Amygdala (tissue), 56 donors: ENCODE measurements around the gene BMP15.

Source experiments
- DNase-seq, 56 donors: peaks; one replicate each; lab custom pipeline; 2025; lab: John Stamatoyannopoulos, UW

BMP15 gene

DNA sequence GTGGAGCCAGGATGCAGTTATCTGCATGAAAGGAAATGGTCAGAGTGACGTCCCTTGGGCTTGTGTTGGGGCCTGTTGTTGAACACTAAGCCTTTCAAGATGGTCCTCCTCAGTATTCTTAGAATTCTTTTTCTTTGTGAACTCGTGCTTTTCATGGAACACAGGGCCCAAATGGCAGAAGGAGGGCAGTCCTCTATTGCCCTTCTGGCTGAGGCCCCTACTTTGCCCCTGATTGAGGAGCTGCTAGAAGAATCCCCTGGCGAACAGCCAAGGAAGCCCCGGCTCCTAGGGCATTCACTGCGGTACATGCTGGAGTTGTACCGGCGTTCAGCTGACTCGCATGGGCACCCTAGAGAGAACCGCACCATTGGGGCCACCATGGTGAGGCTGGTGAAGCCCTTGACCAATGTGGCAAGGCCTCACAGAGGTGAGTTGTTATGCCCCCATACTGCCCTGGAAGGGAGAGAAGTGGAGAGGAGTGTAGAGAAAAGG lies at the start of gene BMP15:
TSS of gene BMP15 (plus strand) at position 51 of the 492 bp plus-strand sequence. CDS start at position 100, 49 bp downstream.
- DNase-seq: no peak

GRCh38 chrX:50863471-50863870 lies 47.1 kb upstream of the BMP15 start:
- no peak for DNase-seq

GRCh38 chrX:50865311-50865710 lies 45.2 kb upstream of the BMP15 start:
- DNase-seq: no peak

DNA sequence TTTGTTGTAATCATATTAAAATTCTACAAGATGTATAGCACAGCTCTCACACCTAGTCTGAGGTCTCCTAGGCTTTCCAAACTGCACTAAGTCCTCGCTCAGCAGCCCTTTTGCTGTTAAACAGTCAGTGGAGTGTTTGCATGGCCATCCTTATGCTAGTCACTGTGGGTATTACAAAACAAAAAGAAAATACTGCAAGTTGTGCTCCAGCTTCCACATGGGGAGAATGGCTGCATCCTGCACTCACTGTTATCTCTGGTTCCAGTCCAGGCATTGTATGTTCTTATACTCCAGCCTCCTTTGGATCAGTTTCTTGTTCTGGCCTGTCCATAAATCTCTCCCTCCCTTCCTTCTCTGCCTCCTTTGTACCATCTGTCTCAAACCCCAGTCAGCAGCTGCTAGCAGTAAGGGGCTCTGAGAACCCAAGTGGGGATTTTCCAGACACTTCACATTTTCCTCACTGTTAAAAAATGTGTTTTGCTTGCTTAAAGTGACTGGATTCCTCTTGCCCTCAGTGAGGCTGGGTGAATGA lies 38.5 kb upstream of the BMP15 start:
- DNase-seq: no peak

DNA sequence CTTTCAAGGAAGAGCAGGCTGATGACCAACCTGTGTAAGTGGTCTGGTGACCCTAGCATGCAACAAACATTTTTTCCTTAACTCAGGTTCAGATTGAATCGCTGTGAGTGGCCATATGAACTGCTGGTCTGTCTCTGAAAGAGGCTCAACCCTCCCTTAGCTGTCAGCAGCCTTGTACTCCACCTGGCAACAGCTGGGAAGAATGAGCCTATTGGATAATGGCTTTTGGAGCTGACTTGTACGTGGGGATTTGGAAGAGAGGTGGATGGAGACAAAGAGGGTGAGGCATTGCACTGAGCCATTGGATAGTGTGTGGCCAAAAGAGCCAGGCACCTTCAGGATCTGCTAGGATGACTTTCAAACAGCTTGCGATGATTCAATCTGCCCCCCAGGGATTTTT lies 35.7 kb upstream of the BMP15 start:
- no peak for DNase-seq

DNA sequence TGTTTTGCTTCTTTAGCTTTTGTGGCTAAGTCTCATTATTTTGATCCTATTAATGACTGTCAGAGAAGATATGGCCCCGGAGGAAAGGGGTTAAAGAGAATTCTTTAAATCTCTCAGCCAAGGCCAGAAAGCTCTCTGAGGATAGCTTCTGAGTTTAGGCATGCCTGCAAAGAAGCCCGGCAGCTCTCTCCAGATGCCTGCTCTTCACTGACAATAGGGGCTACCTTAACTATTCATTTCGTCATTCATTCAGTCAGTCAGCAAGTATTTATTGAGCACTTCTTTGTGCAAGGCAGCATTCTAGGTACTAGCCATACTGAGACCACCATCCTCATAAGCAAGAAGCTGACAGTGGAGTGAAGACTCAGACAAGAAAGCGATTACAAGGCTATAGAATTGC lies 34.0 kb upstream of the BMP15 start:
- no peak for DNase-seq

DNA sequence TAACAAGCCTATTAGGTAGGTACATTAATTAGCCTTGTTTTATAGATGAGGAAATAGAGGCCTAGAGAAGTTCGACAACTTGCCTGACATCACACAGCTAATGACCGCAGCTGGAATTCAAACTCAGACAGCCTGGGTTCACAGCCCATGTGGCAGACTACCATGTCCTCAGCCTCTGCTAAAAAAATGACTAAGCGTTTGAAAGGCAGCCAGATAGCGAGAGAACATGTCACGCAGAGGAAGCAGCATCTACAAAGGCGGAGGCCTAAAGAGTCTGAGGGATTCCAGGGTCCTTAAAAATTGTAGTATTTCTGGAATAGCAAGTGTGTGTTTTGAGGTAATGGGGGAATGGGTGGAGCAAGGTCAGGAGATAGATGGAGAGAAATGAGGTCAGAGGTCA lies 33.2 kb upstream of the BMP15 start:
- peak in 3 of 56 donors; percentile 2 to 4 (median 3) for DNase-seq

DNA sequence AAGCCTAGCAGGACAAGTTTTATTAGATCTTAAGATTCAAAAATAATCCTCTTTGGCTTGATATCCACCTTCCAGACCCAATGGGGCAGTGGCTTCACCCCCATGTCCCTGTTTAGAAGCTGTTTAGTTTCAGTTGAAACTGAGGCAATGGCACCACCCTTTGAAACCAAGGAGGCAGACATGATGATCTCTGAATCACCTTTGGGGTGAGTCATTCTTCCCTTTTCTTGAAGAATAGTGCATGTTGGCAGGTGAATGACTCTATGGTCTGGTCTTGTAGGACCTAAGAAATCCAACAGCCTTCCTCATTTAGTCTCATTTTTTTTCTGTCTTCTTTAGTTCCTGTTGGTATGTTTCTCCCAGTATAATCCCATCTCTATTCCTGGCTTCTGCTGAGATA lies 29.5 kb upstream of the BMP15 start:
- no peak for DNase-seq

DNA sequence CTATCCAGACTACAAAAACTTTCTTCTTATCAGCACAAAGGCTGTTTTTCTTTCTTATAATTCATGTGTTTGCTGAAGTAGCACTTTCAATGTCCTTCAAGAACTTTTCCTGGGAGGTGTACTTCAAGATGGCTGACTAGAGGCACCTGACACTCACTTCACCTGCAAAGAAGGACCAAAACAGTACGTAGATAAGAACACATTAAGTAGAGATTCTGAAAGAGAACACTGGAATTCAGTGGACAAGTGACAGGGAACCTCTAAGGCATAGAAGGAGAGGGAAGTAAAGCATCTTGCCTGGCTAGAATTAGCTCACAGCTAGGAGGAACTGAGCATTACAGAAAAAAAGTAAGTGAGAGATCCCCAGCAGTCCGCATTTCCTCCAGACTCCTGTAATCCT lies 21.7 kb upstream of the BMP15 start:
- no peak for DNase-seq

DNA sequence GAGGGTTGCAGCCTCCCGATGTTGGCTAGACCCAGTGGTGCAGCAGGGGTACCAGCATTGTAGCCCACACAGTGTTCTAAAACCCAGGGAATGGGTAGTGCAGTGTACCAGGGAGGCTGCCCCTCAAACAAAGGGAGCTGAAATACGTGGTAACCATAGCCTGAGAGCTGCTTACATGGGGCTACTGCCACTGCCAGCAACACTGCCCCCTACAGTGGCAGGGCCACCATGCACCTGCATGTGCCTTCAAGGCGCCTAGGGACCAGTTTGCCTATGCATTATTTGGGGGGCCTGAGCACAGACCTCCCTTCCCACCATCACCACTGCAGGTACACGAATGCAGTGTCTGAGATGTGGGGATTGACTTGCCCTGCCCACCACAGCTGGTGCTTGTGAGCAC lies 21.0 kb upstream of the BMP15 start:
- DNase-seq: no peak

- DNase-seq: no peak
These were observed 17.5 kb upstream of the BMP15 start for GRCh38 chrX:50893047-50893446.

- no peak for DNase-seq
These were observed 17.1 kb upstream of the BMP15 start for GRCh38 chrX:50893466-50893865.

DNA sequence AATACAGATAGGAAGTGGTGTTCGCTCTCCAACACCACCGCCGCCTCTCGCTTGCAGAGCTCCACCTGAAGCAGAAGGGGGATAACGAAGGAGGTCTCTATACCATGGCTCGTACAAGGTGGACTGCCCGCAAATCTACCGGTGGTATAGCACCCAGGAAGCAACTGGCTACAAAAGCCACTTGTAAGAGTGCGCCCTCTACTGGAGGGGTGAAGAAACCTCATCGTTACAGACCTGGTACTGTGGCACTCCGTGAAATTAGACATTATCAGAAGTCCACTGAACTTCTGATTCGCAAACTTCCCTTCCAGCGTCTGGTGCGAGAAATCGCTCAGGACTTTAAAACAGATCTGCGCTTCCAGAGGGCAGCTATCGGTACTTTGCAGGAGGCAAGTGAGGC lies 5.2 kb upstream of the BMP15 start:
- DNase-seq: no peak

DNA sequence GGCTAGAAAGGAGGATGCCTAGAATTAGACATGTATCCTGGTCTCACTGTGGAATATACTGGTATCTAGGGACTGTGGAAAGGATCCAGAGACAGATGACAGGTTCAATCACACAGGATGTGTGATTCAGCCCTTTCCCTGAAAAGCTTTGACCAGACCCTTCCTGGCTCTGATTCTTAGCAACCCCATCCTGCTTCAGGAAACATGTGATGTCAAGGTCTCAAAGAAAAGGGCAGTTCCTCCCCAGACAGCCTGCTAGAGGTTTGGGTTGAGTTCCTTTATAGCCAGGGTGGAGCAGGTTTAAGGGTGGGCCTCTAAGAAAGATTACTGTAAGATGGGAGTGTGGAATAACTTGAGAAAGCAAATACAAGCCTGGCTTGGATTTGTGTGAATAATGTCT lies 3.0 kb downstream of the BMP15 start:
- DNase-seq: no peak

DNA sequence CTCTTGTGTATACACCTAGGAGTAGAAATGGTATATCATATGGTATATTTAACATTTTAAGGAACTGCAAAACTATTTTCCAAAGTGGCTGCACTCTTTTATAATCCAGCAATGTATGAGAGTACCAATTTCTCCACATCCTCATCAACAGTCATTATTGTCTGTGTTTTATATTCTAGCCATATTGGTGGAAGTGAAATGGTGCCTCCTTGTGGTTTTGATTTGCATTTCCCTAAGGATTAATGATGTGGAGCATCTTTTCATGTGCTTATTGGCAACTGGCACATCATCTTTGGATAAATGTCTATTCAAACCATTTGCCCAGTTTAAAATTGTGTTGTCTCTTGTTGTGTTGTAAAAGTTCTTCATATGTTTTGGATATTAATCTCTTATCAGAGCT lies 9.6 kb downstream of the BMP15 start:
- peak in 1 of 56 donors; percentile 0 for DNase-seq

DNA sequence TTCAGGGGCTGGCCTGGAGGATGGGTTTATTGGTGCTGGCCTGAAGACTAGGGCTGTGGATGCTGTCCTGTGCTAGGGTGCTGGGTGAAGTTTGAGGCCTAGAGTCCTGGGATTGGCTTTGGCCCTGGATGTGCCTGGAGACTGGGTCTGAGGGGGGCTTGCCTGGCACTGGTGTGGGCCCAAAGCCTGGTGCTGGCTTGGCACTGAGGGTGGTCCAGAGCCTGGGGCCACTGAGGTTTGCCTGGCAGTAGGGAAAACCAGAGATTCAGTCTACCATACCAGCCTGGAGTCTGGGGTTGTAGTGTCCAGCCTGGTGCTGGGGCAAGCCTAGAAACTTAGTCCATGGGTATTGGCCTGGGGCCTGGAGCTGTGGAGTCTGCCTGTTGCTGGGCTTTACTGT lies 16.6 kb downstream of the BMP15 start:
- DNase-seq: no peak

- DNase-seq: peak in 3 of 56 donors; percentile 0 to 6 (median 3)
These were observed 31.1 kb downstream of the BMP15 start for GRCh38 chrX:50941638-50942037.

GRCh38 chrX:50942471-50942870 lies 31.9 kb downstream of the BMP15 start:
- DNase-seq: no peak

- no peak for DNase-seq
These were observed 41.9 kb downstream of the BMP15 start for GRCh38 chrX:50952406-50952805.

DNA sequence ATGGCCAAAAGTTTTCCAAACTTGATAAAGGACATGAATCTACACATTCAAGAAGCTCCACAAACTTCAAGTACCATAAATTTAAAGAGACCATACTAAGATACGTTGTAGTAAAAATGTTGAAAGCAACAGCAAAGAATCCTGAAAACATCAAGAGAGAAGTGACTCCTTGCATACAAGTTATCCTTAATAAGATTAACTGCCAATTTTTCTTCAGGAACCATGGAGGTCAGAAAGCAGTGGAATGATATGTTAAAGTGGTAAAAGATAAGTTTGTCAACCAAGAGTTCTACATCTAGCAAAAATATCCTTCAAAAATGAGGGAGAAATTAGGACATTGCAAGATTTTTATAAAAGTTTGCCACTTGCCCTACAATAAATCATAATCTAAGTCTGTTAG lies 43.3 kb downstream of the BMP15 start:
- DNase-seq: no peak

- DNase-seq: no peak
These were observed 51.6 kb downstream of the BMP15 start for GRCh38 chrX:50962156-50962555.

DNA sequence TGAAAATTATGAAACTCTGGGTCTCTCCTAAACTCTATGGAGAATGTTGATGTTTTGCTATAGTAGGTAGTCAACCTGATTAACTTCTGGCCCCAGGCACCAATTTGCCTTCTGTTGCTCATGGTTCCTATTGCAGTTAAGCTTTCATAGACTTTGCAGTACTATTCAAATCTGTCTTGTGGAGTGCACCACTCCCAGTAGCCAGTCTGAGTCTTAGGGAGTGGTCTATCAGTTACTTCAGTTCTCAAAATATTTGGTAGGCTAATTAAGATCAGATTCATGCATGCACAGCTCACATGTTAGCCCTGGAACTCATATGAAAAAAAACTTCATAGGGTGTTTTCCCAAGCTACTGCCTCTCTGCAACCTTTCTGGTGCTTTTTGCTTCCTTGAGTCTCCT lies 53.3 kb downstream of the BMP15 start:
- no peak for DNase-seq
